Activated T-cell treated with anti-CD3 and anti-CD28 coated beads, Interleukin-2, amount 50 U/mL, for 4 hours (primary cell): ENCODE results near the gene VIM. TPM values are rescaled to one million over a fixed set of nuclear protein-coding genes. Genes with fewer than 3 reads are reported as not detected.

Source experiments
- ATAC-seq, 2 donors: fragments of 200-7000 bp; cut with Tn5 transposase; one replicate each; pipeline ENCODE4 v1.10.0; 2021
- DNase-seq: peaks from one replicate; pipeline ENCODE4 v3.0.0-alpha.2; 2020
- H3K27me3 Mint-ChIP-seq: one replicate; pipeline ENCODE4 v1.8.0; 2021; ENCODE audit warnings: low read depth, mixed read lengths
- H3K36me3 Mint-ChIP-seq: one replicate; pipeline ENCODE4 v1.8.0; 2022; ENCODE audit warnings: mixed read lengths; ENCODE audit not compliant: insufficient read depth
- H3K4me1 Mint-ChIP-seq: one replicate; pipeline ENCODE4 v1.8.0; 2021; ENCODE audit warnings: low read depth, mixed read lengths
- H3K4me3 Mint-ChIP-seq: one replicate; pipeline ENCODE4 v1.8.0; 2021; ENCODE audit warnings: mild to moderate bottlenecking, moderate library complexity, mixed read lengths
- H3K9me3 Mint-ChIP-seq: one replicate; pipeline ENCODE4 v1.8.0; 2021; ENCODE audit warnings: mixed read lengths
- total RNA-seq, 3 donors: library from RNA; stranded (reverse); gene quantifications; one replicate each; pipeline ENCODE4 v1.2.1, GENCODE V29; 2021

Gene VIM
- total RNA-seq, 3 donors from 2014 or later = 113 to 192 (median 123) TPM

DNA sequence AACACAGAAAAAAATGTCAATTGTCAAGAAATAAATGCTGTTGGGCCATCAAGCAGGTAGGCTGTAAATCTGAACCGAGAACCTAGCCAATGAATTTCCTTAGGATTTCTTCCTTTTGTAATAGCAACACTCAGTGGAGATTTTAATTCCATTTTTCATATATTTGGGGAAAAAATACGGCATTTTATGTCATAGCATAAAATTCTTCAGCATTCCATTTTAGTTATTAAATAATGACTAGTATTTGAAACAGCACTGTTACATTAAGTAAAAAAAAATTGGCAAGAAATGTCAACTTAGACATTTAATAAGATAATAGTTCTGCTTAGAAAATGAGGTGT is 12.3 kb upstream of the VIM start:
- no peaks in the 10 kb centered on the region for H3K9me3 Mint-ChIP-seq
- ATAC-seq (no peak), DNase-seq (no peak)
- H3K4me3 Mint-ChIP-seq = no peak overlapping the region
- H3K4me1 Mint-ChIP-seq = peaks cover 37% of the 10 kb centered on the region
- peaks cover 11% of the 10 kb centered on the region for H3K36me3 Mint-ChIP-seq
- no peaks in the 10 kb centered on the region for H3K27me3 Mint-ChIP-seq

DNA sequence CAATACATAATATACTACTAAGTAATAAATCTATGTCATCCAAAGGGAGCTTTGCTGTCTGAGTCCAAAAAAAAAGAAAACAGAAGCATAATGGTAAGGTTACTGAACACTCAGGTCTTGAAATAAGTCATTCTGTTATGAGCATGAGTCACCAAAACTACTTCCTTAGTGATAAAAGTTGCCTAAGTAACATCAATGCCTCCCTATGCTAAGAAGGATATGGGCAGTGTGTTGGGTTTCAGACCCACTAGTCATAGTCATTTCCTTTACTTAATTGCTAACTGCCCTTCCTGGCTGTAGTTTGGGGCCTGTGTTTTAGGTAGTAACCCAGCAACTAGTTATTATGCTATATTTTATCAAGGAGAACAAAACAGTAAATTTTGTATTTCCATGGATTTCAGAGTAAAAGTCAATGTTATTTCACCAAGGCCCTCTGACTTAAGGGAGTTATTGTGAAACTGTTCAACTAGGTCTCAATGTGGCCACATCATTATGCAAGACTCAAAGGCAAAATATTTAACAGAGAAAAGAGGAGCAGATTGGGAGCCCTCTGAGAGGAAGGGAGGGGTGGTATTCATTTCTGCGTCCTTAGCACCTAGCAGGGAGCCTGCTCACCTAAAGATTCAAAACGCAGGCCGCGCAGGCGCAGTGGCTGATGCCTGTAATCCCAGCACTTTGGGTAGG is 11.7 kb upstream of the VIM start:
- Mint-ChIP-seq H3K9me3 (no peaks in the 10 kb centered on the region), H3K36me3 (peaks cover 11% of the 10 kb centered on the region), H3K4me1 (peaks cover 41% of the 10 kb centered on the region), H3K27me3 (no peaks in the 10 kb centered on the region), H3K4me3 (no peak overlapping the region)
- peak; percentile 98 for ATAC-seq
- DNase-seq = no peak

DNA sequence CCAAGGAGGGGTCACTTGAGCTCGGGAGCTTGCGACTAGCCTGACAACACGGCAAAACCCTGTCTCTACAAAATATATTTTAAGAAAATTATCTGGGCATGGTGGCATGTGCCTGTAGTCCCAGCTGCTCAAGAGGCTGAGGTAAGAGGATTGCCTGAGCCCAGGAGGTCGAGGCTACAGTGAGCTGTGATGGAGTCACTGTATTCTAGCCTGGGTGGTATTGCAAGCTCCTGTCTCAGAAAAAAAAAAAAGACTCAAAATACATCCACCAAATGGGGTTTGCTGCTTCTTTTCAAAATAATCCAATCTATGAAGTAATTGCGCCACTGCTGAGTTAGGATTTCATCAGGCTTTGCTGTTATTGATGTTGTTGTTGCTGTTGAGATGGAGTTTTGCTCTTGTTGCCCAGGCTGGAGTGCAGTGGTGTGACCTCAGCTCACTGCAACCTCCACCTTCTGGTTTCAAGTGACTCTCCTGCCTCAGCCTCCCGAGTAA is 11.1 kb upstream of the VIM start:
- no peak for ATAC-seq
- H3K9me3 Mint-ChIP-seq = no peaks in the 10 kb centered on the region
- H3K27me3 Mint-ChIP-seq = no peaks in the 10 kb centered on the region
- H3K4me3 Mint-ChIP-seq = no peak overlapping the region
- DNase-seq = no peak
- H3K4me1 Mint-ChIP-seq = peaks cover 41% of the 10 kb centered on the region
- H3K36me3 Mint-ChIP-seq = peaks cover 11% of the 10 kb centered on the region

DNA sequence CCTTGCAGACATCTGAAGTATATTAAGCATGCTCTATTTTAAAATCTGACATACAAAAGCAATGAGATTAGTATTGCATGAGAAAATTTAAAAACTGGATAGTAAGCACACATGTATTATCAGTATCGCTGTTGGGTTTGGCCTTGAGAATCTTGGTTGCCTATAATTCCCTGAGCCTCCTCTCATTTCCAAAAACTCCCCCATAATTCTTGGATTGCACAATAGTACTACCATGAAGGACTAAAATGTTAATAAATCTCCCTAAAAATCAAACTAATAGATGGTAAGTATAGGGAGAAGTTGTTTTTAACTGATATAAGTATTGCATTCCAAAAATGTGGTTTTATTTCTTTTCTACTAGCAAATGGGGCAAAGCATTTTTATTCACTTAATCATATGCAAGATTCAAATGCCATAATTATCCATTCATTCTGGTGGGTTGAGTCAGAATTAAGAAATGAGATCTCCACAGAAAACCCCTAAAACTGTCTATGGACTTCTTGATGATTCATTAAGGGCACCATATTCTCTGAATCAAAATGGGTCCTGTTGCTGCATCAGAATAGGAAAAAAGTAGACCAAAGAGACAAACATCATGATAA is 10.3 kb upstream of the VIM start:
- Mint-ChIP-seq H3K9me3 (no peaks in the 10 kb centered on the region), H3K4me3 (no peak overlapping the region), H3K36me3 (peaks cover 8% of the 10 kb centered on the region), H3K4me1 (peaks cover 43% of the 10 kb centered on the region), H3K27me3 (no peaks in the 10 kb centered on the region)
- no peak for DNase-seq
- peak; percentile 40 to 47 for ATAC-seq

DNA sequence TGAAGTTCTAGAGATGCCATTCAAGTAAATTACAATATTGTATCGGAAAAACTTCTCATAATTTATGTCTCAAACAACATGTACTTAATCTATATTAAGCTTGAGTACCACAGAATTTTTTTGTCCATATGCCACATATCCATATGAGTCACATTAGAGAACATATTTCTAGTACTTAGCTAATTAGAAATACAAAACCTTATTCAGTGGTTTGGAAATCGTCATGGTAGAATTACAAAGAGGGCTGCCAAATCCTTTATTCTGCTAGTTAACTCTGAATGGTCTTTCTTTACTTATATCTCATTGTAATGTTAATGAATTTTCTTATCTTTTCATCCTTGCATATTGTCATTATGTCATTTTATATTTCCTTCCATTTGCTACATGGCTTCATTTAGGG is 9.0 kb upstream of the VIM start:
- peaks cover 45% of the 10 kb centered on the region for H3K4me1 Mint-ChIP-seq
- no peak for ATAC-seq

DNA sequence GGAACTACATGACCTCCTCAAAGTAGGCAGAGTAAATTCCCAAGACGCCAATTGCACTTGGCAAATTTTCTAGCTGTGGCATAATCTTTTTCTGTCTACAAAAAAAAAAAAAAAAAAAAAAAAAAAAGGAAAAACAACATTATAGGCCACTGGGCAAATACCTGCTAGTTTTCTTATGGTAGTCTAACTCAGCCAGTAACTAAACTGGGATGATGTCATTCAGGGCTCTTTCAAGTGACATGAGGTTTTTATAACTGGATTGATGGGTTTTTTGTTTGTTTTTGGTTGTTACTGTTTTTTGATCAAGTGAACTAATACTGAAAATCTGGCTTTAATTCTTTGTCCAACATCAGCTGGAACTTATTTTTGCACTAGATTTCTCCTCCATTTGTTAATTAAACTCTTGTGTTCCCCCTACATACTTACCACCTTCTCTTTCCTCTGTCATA is 7.4 kb upstream of the VIM start:
- ATAC-seq (no peak), DNase-seq (no peak)
- Mint-ChIP-seq H3K9me3 (no peaks in the 10 kb centered on the region), H3K4me1 (peaks cover 40% of the 10 kb centered on the region), H3K36me3 (peaks cover 7% of the 10 kb centered on the region), H3K27me3 (no peaks in the 10 kb centered on the region), H3K4me3 (no peak overlapping the region)

More for the DNA sequence above, 9.0 kb upstream of the VIM start:
- Mint-ChIP-seq H3K27me3 (no peaks in the 10 kb centered on the region), H3K4me3 (no peak overlapping the region), H3K9me3 (no peaks in the 10 kb centered on the region), H3K36me3 (peaks cover 5% of the 10 kb centered on the region)
- no peak for DNase-seq

DNA sequence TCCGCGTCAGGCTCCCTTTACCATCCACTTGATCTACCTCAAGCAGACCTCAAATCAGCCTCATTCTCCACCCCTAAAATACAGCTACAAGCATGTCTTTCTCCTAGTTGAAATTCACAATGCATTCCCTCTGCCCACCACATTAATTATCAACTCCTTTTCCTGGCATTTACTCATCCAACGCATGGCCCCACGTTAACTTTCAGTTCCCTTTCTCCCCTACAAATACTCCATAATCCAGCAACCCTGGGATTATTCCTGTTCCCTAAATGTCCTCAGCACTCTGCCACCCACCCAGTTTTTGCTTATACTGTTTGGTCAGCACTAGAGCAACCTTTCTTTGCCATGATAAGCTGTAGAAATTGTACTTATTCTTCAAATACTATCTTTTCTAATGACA is 5.7 kb upstream of the VIM start:
- H3K9me3 Mint-ChIP-seq = no peaks in the 10 kb centered on the region
- ATAC-seq (no peak), DNase-seq (no peak)
- H3K36me3 Mint-ChIP-seq = peaks cover 7% of the 10 kb centered on the region
- no peaks in the 10 kb centered on the region for H3K27me3 Mint-ChIP-seq
- peaks cover 42% of the 10 kb centered on the region for H3K4me1 Mint-ChIP-seq
- no peak overlapping the region for H3K4me3 Mint-ChIP-seq

DNA sequence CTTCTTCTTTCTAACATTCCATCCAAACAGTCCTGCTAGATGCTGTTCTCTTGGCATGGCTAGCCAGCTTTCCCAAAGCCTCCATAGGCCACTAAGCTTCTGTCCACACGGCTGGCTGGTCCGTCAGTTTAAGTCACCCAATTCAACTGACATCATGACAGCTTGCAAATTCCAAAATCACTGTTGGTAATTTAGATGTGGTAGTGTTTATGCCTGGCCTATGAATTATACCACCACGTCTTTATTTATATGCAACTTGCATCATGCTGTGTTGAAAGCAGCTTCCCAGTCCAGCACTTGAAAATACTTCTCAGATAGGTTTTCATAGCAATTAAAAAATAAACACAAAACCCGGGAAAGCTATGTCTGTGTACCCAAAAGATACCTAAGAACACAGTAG is 2.2 kb upstream of the VIM start:
- peaks cover 2% of the 10 kb centered on the region for H3K36me3 Mint-ChIP-seq
- no peaks in the 10 kb centered on the region for H3K27me3 Mint-ChIP-seq
- ATAC-seq (no peak), DNase-seq (no peak)
- H3K9me3 Mint-ChIP-seq = no peaks in the 10 kb centered on the region
- H3K4me3 Mint-ChIP-seq = no peak overlapping the region
- H3K4me1 Mint-ChIP-seq = peaks cover 47% of the 10 kb centered on the region

DNA sequence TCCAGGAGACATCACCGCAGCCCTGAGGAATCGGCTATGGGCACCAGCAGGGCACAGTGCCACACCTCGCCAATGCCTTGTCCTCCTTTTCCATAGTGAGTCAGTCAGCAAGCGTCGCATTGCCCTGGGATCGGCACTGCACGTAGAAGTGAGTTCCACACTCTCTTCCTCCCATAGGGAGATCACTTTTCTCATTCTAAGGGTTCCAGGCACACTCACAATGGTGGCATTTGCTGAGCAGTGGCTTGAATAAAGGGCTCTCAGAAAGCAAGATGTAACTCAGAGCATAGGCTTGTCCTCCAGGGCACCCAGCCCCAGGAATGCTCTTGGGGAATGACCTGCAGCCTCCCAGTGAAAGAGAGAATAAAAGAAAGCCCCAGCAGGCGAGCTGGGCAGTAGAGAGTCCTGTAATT is 1.1 kb upstream of the VIM start:
- Mint-ChIP-seq H3K4me1 (peaks cover 54% of the 10 kb centered on the region), H3K27me3 (no peaks in the 10 kb centered on the region), H3K9me3 (no peaks in the 10 kb centered on the region), H3K36me3 (peaks cover 9% of the 10 kb centered on the region), H3K4me3 (peak overlapping the region; percentile 90)
- no peak for ATAC-seq
- DNase-seq = no peak

DNA sequence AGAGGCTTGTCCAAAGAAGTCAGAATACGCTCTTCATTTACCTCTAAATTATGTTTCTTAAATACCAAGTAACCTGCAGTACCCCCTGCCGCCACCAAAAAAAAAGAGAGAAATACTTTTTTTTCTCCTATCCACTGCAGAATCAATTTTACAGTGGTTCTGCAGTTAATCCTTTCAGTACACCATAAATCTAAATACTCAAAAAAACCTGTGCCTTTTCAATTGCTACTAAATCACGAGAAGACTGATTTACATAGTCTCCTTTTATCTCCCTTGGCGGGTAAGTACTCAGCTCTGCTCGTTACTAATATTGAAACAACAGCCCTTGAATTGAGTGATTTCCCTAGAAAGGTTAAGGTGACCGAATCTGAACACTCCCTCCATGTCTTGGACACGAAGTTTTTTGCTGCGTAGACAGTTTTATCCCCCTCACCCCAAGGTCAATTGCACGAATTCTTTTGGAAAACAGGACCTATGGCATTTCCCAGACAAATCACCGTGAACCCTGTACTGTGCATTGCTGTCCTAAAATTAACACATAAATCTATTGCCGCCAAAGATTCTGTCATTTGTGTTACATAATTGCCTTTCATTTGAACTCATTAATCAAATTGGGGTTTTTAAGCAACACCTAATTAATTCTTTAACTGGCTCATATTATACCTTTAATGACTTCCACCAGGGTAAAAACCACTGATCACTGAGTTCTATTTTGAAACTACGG is 512 bp upstream of the VIM start:
- peak; percentile 28 to 29 for ATAC-seq
- H3K27me3 Mint-ChIP-seq = no peaks in the 10 kb centered on the region
- peaks cover 57% of the 10 kb centered on the region for H3K4me1 Mint-ChIP-seq
- no peaks in the 10 kb centered on the region for H3K9me3 Mint-ChIP-seq
- H3K4me3 Mint-ChIP-seq = peak overlapping the region; percentile 90
- no peak for DNase-seq
- H3K36me3 Mint-ChIP-seq = peaks cover 11% of the 10 kb centered on the region

DNA sequence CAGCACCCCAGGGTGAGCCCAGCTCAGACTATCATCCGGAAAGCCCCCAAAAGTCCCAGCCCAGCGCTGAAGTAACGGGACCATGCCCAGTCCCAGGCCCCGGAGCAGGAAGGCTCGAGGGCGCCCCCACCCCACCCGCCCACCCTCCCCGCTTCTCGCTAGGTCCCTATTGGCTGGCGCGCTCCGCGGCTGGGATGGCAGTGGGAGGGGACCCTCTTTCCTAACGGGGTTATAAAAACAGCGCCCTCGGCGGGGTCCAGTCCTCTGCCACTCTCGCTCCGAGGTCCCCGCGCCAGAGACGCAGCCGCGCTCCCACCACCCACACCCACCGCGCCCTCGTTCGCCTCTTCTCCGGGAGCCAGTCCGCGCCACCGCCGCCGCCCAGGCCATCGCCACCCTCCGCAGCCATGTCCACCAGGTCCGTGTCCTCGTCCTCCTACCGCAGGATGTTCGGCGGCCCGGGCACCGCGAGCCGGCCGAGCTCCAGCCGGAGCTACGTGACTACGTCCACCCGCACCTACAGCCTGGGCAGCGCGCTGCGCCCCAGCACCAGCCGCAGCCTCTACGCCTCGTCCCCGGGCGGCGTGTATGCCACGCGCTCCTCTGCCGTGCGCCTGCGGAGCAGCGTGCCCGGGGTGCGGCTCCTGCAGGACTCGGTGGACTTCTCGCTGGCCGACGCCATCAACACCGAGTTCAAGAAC is 1.1 kb downstream of the VIM start:
- Mint-ChIP-seq H3K36me3 (peaks cover 13% of the 10 kb centered on the region), H3K27me3 (no peaks in the 10 kb centered on the region), H3K4me1 (peaks cover 63% of the 10 kb centered on the region)

DNA sequence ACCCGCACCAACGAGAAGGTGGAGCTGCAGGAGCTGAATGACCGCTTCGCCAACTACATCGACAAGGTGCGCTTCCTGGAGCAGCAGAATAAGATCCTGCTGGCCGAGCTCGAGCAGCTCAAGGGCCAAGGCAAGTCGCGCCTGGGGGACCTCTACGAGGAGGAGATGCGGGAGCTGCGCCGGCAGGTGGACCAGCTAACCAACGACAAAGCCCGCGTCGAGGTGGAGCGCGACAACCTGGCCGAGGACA is 1.6 kb downstream of the VIM start:
- DNase-seq (no peak), ATAC-seq (no peak)
- H3K27me3 Mint-ChIP-seq = no peaks in the 10 kb centered on the region
- peak overlapping the region; percentile 90 for H3K4me3 Mint-ChIP-seq
- H3K4me1 Mint-ChIP-seq = peaks cover 68% of the 10 kb centered on the region
- H3K36me3 Mint-ChIP-seq = peaks cover 18% of the 10 kb centered on the region
- no peaks in the 10 kb centered on the region for H3K9me3 Mint-ChIP-seq

More for the DNA sequence above, 1.1 kb downstream of the VIM start:
- Mint-ChIP-seq H3K9me3 (no peaks in the 10 kb centered on the region), H3K4me3 (peak overlapping the region; percentile 90)
- ATAC-seq (peak; percentile 11 to 16), DNase-seq (peak; percentile 85)

DNA sequence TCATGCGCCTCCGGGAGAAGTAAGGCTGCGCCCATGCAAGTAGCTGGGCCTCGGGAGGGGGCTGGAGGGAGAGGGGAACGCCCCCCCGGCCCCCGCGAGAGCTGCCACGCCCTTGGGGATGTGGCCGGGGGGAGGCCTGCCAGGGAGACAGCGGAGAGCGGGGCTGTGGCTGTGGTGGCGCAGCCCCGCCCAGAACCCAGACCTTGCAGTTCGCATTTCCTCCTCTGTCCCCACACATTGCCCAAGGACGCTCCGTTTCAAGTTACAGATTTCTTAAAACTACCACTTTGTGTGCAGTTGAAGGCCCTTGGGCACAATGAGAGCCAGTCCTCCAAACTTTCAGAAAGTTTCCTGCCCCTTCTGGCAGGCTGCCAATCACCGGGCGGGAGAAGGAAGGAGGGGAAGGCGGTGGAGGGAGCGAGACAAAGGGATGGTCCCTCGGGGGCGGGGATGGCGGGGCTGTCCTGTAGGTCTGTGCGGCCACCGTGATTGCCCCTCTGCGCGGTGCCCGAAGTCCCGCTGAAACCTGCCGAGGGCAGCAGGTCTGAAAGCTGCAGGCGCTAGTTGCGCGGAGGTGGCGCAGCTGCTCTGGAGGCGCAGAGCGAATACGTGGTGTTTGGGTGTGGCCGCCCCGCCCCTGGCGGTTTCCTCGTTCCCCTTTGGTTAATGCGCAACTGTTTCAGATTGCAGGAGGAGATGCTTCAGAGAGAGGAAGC is 2.1 kb downstream of the VIM start:
- Mint-ChIP-seq H3K27me3 (no peaks in the 10 kb centered on the region), H3K4me3 (peak overlapping the region; percentile 90), H3K36me3 (peaks cover 20% of the 10 kb centered on the region), H3K4me1 (peaks cover 70% of the 10 kb centered on the region), H3K9me3 (no peaks in the 10 kb centered on the region)
- peak; percentile 84 for DNase-seq
- ATAC-seq = peak; percentile 49 to 61

DNA sequence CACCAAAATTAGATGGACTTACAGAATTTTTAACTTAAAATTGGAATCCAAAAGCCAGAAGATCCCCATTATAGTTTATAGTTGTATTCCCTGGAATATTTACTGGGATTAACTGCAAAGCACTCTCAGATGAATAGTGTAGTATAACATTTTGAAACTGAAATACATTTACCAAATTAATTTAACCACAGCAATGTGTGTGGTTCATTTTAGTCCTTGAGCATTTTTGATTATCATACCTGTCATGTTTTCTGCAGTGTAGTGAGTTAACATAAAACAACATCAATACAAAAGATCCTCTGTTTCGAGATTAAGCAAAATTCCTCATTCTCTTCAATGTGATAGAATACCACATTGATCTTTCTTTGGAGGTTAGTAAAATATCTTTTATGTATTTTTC is 3.7 kb downstream of the VIM start:
- Mint-ChIP-seq H3K4me1 (peaks cover 72% of the 10 kb centered on the region), H3K36me3 (peaks cover 34% of the 10 kb centered on the region), H3K4me3 (peak overlapping the region; percentile 90), H3K27me3 (no peaks in the 10 kb centered on the region), H3K9me3 (no peaks in the 10 kb centered on the region)
- ATAC-seq (no peak), DNase-seq (no peak)
